Measurements from ENCODE around the gene ACTA2. TPM values are rescaled to one million over a fixed set of nuclear protein-coding genes. Genes with fewer than 3 reads are reported as not detected.
A peak's percentile ranks its signal among the peaks of the same experiment; 100 is the strongest.

Gene ACTA2
- total RNA-seq, 1 experiment from 2014 or later, result 25.4 TPM

DNA sequence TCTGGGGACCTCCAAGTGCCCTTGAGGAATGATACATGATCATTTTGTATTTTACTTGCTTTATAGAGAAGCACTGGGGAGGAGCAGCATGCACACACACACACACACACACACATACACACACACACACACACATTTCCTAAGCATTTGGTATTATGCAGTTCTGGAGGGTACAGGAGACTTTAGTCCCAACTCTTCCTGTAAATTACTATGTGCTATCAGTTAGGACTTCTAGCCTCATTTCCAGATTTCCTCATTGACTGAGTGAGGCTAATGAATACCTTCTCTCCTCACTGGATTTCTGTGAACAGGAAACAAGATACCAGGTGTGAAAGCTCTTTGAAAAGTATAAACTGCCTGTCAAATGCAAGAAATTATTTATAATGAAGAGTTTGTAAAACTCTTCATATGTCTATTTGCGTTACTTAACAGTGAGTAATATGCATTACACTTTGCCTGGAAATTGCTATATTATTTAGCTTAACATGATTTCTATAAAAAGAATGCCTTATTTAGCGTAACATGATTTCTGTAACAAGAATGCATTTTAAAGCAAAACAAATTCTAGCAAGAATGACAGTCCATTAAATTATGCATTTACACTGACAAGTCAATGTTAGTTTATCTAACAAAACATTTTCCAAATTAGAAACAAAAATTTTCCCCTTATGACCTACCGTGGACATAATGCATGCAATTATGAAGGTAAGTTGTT lies 34.2 kb downstream of the ACTA2 start:
- peaks cover 6% of the 10 kb centered on the region for H3K4me1 Mint-ChIP-seq (ENCODE audit: insufficient read depth, unreplicated experiment)
- no peak for DNase-seq (ENCODE audit: unreplicated experiment)
- POLR2A ChIA-PET, result no interaction called here
- CTCF ChIA-PET, result interaction anchor here (0.7 to 0.9 kb wide), 2 partner anchors 15 to 83 kb away, joined by 3 read pairs; no protein-coding TSS in a partner anchor
- no peak for TF ChIP-seq CTCF (IDR thresholded peaks at IDR 0.05; ENCODE audit: unreplicated experiment)
- H3K4me3 Mint-ChIP-seq (ENCODE audit: unreplicated experiment), result no peak overlapping the region
- H3K27me3 Mint-ChIP-seq (ENCODE audit: insufficient read depth, unreplicated experiment), result no peaks in the 10 kb centered on the region
- H3K27ac Mint-ChIP-seq (ENCODE audit: low read depth, unreplicated experiment), result no peak overlapping the region
- intact Hi-C loops (cut with micrococcal nuclease), result no loop called here
- H3K36me3 Mint-ChIP-seq (ENCODE audit: insufficient read depth, unreplicated experiment), result peaks cover 21% of the 10 kb centered on the region
- H3K9me3 Mint-ChIP-seq (ENCODE audit: unreplicated experiment), result no peaks in the 10 kb centered on the region
- BruUV-seq (replicated peaks), result no TSS peak

DNA sequence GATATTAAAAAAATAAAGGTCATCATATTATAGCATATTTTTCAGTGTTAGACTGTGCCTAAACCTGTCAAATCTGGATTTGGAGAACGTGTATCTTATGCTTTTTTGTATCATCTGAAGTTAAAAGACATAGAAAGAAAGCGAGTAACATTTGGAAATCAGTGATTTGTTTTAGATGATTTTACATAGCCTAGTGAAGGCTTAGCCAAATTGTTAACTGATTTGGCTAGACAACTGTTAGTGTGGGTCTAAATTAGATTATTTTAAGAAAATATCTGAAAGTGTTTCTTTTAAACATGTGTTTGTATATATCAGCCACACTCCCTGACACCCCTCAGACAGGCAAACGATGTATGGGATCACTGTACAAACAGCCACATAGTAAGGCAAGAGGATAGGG lies 35.6 kb downstream of the ACTA2 start:
- no peak for TF ChIP-seq CTCF (IDR thresholded peaks at IDR 0.05; ENCODE audit: unreplicated experiment)
- no peaks in the 10 kb centered on the region for H3K27me3 Mint-ChIP-seq (ENCODE audit: insufficient read depth, unreplicated experiment)
- CTCF ChIA-PET, result no interaction called here
- no TSS peak for BruUV-seq (replicated peaks)
- peaks cover 5% of the 10 kb centered on the region for H3K4me1 Mint-ChIP-seq (ENCODE audit: insufficient read depth, unreplicated experiment)
- POLR2A ChIA-PET, result interaction anchor here (0.7 kb wide), 1 partner anchor 11 kb away, joined by 4 read pairs; no protein-coding TSS in a partner anchor
- intact Hi-C loops (cut with micrococcal nuclease), result no loop called here
- H3K4me3 Mint-ChIP-seq (ENCODE audit: unreplicated experiment), result no peak overlapping the region
- no peaks in the 10 kb centered on the region for H3K9me3 Mint-ChIP-seq (ENCODE audit: unreplicated experiment)
- H3K36me3 Mint-ChIP-seq (ENCODE audit: insufficient read depth, unreplicated experiment), result peaks cover 21% of the 10 kb centered on the region
- no peak for DNase-seq (ENCODE audit: unreplicated experiment)
- no peak overlapping the region for H3K27ac Mint-ChIP-seq (ENCODE audit: low read depth, unreplicated experiment)

- ChIA-PET CTCF (interaction anchor here (0.6 kb wide), 1 partner anchor 42 kb away, joined by 3 read pairs; no protein-coding TSS in a partner anchor), POLR2A (interaction anchor here (1.0 kb wide), 1 partner anchor 17 kb away, joined by 3 read pairs; no protein-coding TSS in a partner anchor)
- Mint-ChIP-seq H3K4me1 (ENCODE audit: insufficient read depth, unreplicated experiment) (peaks cover 5% of the 10 kb centered on the region), H3K27ac (ENCODE audit: low read depth, unreplicated experiment) (peak overlapping the region; percentile 13), H3K4me3 (ENCODE audit: unreplicated experiment) (no peak overlapping the region), H3K36me3 (ENCODE audit: insufficient read depth, unreplicated experiment) (peaks cover 20% of the 10 kb centered on the region), H3K9me3 (ENCODE audit: unreplicated experiment) (no peaks in the 10 kb centered on the region), H3K27me3 (ENCODE audit: insufficient read depth, unreplicated experiment) (no peaks in the 10 kb centered on the region)
- TF ChIP-seq CTCF (IDR thresholded peaks at IDR 0.05; ENCODE audit: unreplicated experiment), result no peak
- no TSS peak for BruUV-seq (replicated peaks)
- no peak for DNase-seq (ENCODE audit: unreplicated experiment)
- intact Hi-C loops (cut with micrococcal nuclease), result no loop called here
Measured at GRCh38 chr10:88916231-88916630, 36.3 kb downstream of the ACTA2 start.

DNA sequence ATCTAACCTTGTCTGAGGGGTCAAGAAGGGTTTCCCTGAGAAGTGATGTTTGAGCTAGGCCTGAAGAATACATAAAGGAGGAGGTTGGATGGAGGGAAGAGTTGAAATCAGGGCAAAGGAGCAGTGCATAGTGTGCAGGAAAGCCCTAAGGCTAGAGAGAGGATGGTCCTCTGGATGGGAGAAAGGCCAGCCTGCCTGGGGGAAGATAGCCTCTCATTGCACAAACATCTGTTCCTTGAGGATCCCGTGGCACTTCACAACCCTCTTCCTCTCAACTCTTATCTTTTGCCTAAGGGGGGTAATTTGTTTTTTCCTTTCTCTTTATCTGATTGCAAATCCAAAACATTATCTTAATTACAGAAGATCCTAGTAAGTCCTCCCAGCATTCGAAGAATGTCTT lies 36.8 kb downstream of the ACTA2 start:
- CTCF ChIA-PET, result no interaction called here
- no peak overlapping the region for H3K4me3 Mint-ChIP-seq (ENCODE audit: unreplicated experiment)
- no peak for DNase-seq (ENCODE audit: unreplicated experiment)
- no peaks in the 10 kb centered on the region for H3K27me3 Mint-ChIP-seq (ENCODE audit: insufficient read depth, unreplicated experiment)
- no peak for TF ChIP-seq CTCF (IDR thresholded peaks at IDR 0.05; ENCODE audit: unreplicated experiment)
- peaks cover 21% of the 10 kb centered on the region for H3K36me3 Mint-ChIP-seq (ENCODE audit: insufficient read depth, unreplicated experiment)
- intact Hi-C loops (cut with micrococcal nuclease), result no loop called here
- BruUV-seq (replicated peaks), result no TSS peak
- peaks cover 5% of the 10 kb centered on the region for H3K4me1 Mint-ChIP-seq (ENCODE audit: insufficient read depth, unreplicated experiment)
- POLR2A ChIA-PET, result interaction anchor here (1.0 kb wide), 1 partner anchor 17 kb away, joined by 3 read pairs; no protein-coding TSS in a partner anchor
- no peaks in the 10 kb centered on the region for H3K9me3 Mint-ChIP-seq (ENCODE audit: unreplicated experiment)
- peak overlapping the region; percentile 13 for H3K27ac Mint-ChIP-seq (ENCODE audit: low read depth, unreplicated experiment)
